ENCODE results near the gene DOHH. TPM values are rescaled to one million over a fixed set of nuclear protein-coding genes. Genes with fewer than 3 reads are reported as not detected.

DOHH gene
- total RNA-seq, 1 donor from 2014 or later, result 14.5 TPM

GRCh38 chr19:3543150-3544057, 42.9 kb upstream of the DOHH start:
- no peak overlapping the region for H3K27ac Mint-ChIP-seq (ENCODE audit: unreplicated experiment)
- FAIRE-seq (no peak), DNase-seq (ENCODE audit: low read depth) (no peak)
- no peaks in the 10 kb centered on the region for H3K4me1 ChIP-seq (ENCODE audit: insufficient read depth, low read length)
- H3K36me3 ChIP-seq (ENCODE audit: insufficient read depth, low read length), result peaks cover 3% of the 10 kb centered on the region
- no peaks in the 10 kb centered on the region for H3K4me1 Mint-ChIP-seq (ENCODE audit: low read depth, unreplicated experiment)
- H2AFZ ChIP-seq (ENCODE audit: low read depth, low read length), result no peak overlapping the region
- no peak overlapping the region for H3K4me3 ChIP-seq (ENCODE audit: insufficient read depth, low read depth, low read length)
- peaks cover 5% of the 10 kb centered on the region for H3K36me3 Mint-ChIP-seq (ENCODE audit: low read depth, unreplicated experiment)
- no peak overlapping the region for H3K27ac ChIP-seq (ENCODE audit: low read depth, low read length)
- H3K9me3 ChIP-seq (ENCODE audit: insufficient read depth, low read depth, low read length), result no peaks in the 10 kb centered on the region
- no peaks in the 10 kb centered on the region for H3K27me3 Mint-ChIP-seq (ENCODE audit: low read depth, unreplicated experiment)
- H3K27me3 ChIP-seq (ENCODE audit: insufficient read depth, low read length), result no peaks in the 10 kb centered on the region
- H4K20me1 ChIP-seq (ENCODE audit: insufficient read depth, low read length), result peaks cover 60% of the 10 kb centered on the region
- TF ChIP-seq CTCF (IDR thresholded peaks at IDR 0.05; ENCODE audit: insufficient read depth, low read depth, low read length) (no peak), EZH2 (IDR thresholded peaks at IDR 0.05; ENCODE audit: insufficient read depth, low read length) (no peak)
- no peaks in the 10 kb centered on the region for H3K9me3 Mint-ChIP-seq (ENCODE audit: unreplicated experiment)
- H3K4me2 ChIP-seq (ENCODE audit: low read length), result no peak overlapping the region
- no peak overlapping the region for H3K4me3 Mint-ChIP-seq (ENCODE audit: unreplicated experiment)
- H3K9ac ChIP-seq (ENCODE audit: low read length), result no peak overlapping the region
- H3K79me2 ChIP-seq (ENCODE audit: insufficient read depth, low read length), result peaks cover 5% of the 10 kb centered on the region

- Histone ChIP-seq H3K4me1 (ENCODE audit: insufficient read depth, low read length) (no peaks in the 10 kb centered on the region), H3K27me3 (ENCODE audit: insufficient read depth, low read length) (no peaks in the 10 kb centered on the region), H3K9me3 (ENCODE audit: insufficient read depth, low read depth, low read length) (no peaks in the 10 kb centered on the region), H3K4me2 (ENCODE audit: low read length) (no peak overlapping the region), H2AFZ (ENCODE audit: low read depth, low read length) (no peak overlapping the region), H3K4me3 (ENCODE audit: insufficient read depth, low read depth, low read length) (no peak overlapping the region), H3K79me2 (ENCODE audit: insufficient read depth, low read length) (peaks cover 5% of the 10 kb centered on the region), H3K36me3 (ENCODE audit: insufficient read depth, low read length) (peaks cover 4% of the 10 kb centered on the region), H4K20me1 (ENCODE audit: insufficient read depth, low read length) (peaks cover 60% of the 10 kb centered on the region), H3K27ac (ENCODE audit: low read depth, low read length) (no peak overlapping the region), H3K9ac (ENCODE audit: low read length) (no peak overlapping the region)
- Mint-ChIP-seq H3K4me1 (ENCODE audit: low read depth, unreplicated experiment) (no peaks in the 10 kb centered on the region), H3K27me3 (ENCODE audit: low read depth, unreplicated experiment) (no peaks in the 10 kb centered on the region), H3K4me3 (ENCODE audit: unreplicated experiment) (no peak overlapping the region), H3K36me3 (ENCODE audit: low read depth, unreplicated experiment) (peaks cover 10% of the 10 kb centered on the region), H3K9me3 (ENCODE audit: unreplicated experiment) (no peaks in the 10 kb centered on the region), H3K27ac (ENCODE audit: unreplicated experiment) (peak overlapping the region; percentile 75)
- TF ChIP-seq CTCF (IDR thresholded peaks at IDR 0.05; ENCODE audit: insufficient read depth, low read depth, low read length) (no peak), EZH2 (IDR thresholded peaks at IDR 0.05; ENCODE audit: insufficient read depth, low read length) (no peak)
- DNase-seq (ENCODE audit: low read depth), result no peak
- no peak for FAIRE-seq
Measured at GRCh38 chr19:3539756-3540118, 39.3 kb upstream of the DOHH start.
